ENCODE measurements around the gene JKAMP. TPM values are rescaled to one million over a fixed set of nuclear protein-coding genes. Genes with fewer than 3 reads are reported as not detected.

The JKAMP gene
- total and polyA plus RNA-seq, 9 donors = 40.3 to 47.1 (median 42.6) TPM

GRCh38 chr14:59454139-59454538 lies 30.2 kb upstream of the JKAMP start:
- Histone ChIP-seq H3K4me3 (ENCODE audit: low read length) (no peak overlapping the region), H3K27me3 (ENCODE audit: control insufficient read depth, insufficient read depth, low read length) (no peaks in the 10 kb centered on the region), H3K4me1 (ENCODE audit: control insufficient read depth, insufficient read depth, low read length) (no peaks in the 10 kb centered on the region), H3K36me3 (ENCODE audit: control insufficient read depth, insufficient read depth, low read length) (peaks cover 9% of the 10 kb centered on the region), H3K9me3 (replicated peaks; ENCODE audit: control insufficient read depth, low read depth, low read length) (no peaks in the 10 kb centered on the region), H3K27ac (ENCODE audit: low read length) (no peak overlapping the region)
- 75% methylated on average over 1 of the region's 2 CpGs for WGBS (ENCODE audit: insufficient coverage)
- DNase-seq = no peak

- no peaks in the 10 kb centered on the region for H3K27me3 ChIP-seq (ENCODE audit: control insufficient read depth, insufficient read depth, low read length)
- no peak overlapping the region for H3K4me3 ChIP-seq (ENCODE audit: low read length)
- no peaks in the 10 kb centered on the region for H3K9me3 ChIP-seq (replicated peaks; ENCODE audit: control insufficient read depth, low read depth, low read length)
- WGBS (ENCODE audit: insufficient coverage) = no CpG with 5 or more reads among the region's 1 CpG
- no peak for DNase-seq
- no peaks in the 10 kb centered on the region for H3K4me1 ChIP-seq (ENCODE audit: control insufficient read depth, insufficient read depth, low read length)
- no peak overlapping the region for H3K27ac ChIP-seq (ENCODE audit: low read length)
- peaks cover 10% of the 10 kb centered on the region for H3K36me3 ChIP-seq (ENCODE audit: control insufficient read depth, insufficient read depth, low read length)
These were observed 28.9 kb upstream of the JKAMP start for GRCh38 chr14:59455411-59455810.

DNA sequence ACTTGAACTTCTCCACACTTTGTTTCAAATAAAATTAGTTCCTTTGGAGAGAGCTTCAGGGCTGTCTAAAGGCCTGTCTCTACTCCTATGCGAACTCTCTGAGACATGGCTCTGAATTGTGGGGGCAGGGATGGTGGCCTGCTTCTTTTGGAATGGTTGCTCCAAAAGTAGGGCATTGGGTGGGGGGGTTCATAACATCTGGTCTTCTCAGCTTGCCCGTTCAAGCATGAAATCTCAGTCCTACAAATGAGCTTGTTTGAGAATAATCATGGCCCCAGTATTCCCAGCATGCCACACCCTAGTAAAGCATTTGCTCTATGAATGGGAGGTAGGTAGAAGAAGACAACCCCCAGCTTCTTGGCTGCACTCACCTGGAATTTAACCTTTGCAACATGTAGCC lies 25.8 kb upstream of the JKAMP start:
- no peaks in the 10 kb centered on the region for H3K4me1 ChIP-seq (ENCODE audit: control insufficient read depth, insufficient read depth, low read length)
- WGBS (ENCODE audit: insufficient coverage) = no CpG with 5 or more reads among the region's 2 CpGs
- H3K4me3 ChIP-seq (ENCODE audit: low read length) = no peak overlapping the region
- no peak for DNase-seq
- H3K36me3 ChIP-seq (ENCODE audit: control insufficient read depth, insufficient read depth, low read length) = peaks cover 18% of the 10 kb centered on the region
- no peak overlapping the region for H3K27ac ChIP-seq (ENCODE audit: low read length)
- H3K27me3 ChIP-seq (ENCODE audit: control insufficient read depth, insufficient read depth, low read length) = no peaks in the 10 kb centered on the region
- no peaks in the 10 kb centered on the region for H3K9me3 ChIP-seq (replicated peaks; ENCODE audit: control insufficient read depth, low read depth, low read length)

DNA sequence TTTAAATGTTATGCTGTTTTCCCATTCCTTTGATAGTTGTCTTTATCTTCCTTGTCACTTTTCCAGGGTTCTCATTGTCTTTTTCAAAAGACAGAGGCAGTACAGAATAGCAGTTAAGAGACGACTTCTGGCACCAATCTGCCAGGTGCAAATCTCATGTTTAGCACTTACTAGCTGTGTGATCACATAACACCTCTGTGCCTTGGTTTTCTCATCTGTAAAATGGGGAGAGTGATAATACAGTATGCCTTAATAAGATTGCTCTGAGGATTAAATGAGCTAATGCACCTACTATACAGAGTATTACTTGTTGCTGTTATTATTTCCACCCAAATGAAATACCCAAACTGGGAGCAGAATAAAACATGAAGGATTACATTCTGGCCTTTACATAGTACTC lies 23.9 kb upstream of the JKAMP start:
- Histone ChIP-seq H3K27me3 (ENCODE audit: control insufficient read depth, insufficient read depth, low read length) (peaks cover 3% of the 10 kb centered on the region), H3K27ac (ENCODE audit: low read length) (no peak overlapping the region), H3K4me1 (ENCODE audit: control insufficient read depth, insufficient read depth, low read length) (peaks cover 9% of the 10 kb centered on the region), H3K9me3 (replicated peaks; ENCODE audit: control insufficient read depth, low read depth, low read length) (no peaks in the 10 kb centered on the region), H3K36me3 (ENCODE audit: control insufficient read depth, insufficient read depth, low read length) (peaks cover 18% of the 10 kb centered on the region), H3K4me3 (ENCODE audit: low read length) (no peak overlapping the region)
- DNase-seq = no peak
- 100% methylated on average over 1 of the region's 1 CpG for WGBS (ENCODE audit: insufficient coverage)

DNA sequence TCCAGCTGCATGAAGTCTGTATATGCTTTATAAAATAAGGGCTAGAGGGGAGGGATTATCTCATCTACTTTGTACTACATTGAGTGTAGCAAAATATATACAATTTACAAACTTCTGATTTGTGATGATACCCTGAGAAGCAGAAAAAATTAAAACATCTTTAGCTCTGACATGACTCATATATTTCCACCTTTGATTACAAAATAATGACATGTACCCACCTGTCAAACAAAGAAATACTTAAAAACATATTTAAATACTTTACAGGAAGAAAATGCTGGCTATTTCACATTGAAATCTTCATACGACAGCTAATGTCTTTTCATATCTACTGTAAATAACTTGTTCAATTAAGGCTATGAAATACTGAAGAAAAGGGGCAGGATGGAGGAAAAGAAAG lies 22.4 kb upstream of the JKAMP start:
- peaks cover 10% of the 10 kb centered on the region for H3K4me1 ChIP-seq (ENCODE audit: control insufficient read depth, insufficient read depth, low read length)
- no CpG with 5 or more reads among the region's 1 CpG for WGBS (ENCODE audit: insufficient coverage)
- H3K4me3 ChIP-seq (ENCODE audit: low read length) = no peak overlapping the region
- no peaks in the 10 kb centered on the region for H3K9me3 ChIP-seq (replicated peaks; ENCODE audit: control insufficient read depth, low read depth, low read length)
- no peak overlapping the region for H3K27ac ChIP-seq (ENCODE audit: low read length)
- no peak for DNase-seq
- H3K36me3 ChIP-seq (ENCODE audit: control insufficient read depth, insufficient read depth, low read length) = peaks cover 18% of the 10 kb centered on the region
- H3K27me3 ChIP-seq (ENCODE audit: control insufficient read depth, insufficient read depth, low read length) = peaks cover 3% of the 10 kb centered on the region

DNA sequence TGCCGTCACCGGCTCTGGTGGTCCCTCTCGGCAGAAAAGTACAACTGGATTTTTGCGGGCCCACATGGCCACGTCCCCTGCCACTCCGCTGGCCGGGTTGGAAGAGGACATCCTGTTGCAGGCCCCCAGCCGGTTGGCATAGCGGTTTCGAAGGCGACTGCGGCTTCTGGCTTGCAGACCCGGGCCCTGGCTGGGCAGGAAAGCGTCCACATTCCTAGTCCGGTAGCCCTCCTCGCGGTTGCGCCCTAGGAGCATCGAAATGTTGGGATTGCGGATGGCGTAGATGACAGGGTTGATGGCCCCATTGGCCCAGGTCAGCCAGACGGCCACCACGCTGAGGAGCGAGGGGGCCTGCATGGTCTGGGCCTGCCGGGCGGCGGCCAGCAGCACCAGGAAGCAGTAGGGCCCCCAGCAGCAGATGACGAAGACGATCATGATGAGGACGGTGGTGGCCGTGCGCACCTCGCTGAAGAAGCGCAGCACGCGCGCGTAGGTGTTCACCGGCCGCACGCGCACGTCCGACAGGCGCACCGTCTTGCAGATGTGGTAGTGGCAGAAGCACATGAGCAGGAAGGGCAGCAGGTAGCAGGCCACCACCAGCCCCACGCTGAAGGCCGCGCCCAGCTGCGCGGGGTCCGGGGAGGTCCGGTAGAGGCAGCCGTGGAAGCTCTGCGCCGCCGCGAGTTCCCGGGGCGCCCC lies 20.4 kb upstream of the JKAMP start:
- Histone ChIP-seq H3K4me3 (ENCODE audit: low read length) (peak overlapping the region; percentile 63), H3K27ac (ENCODE audit: low read length) (no peak overlapping the region)
- WGBS (ENCODE audit: insufficient coverage) = 24% methylated on average over 60 of the region's 60 CpGs

GRCh38 chr14:59464486-59465315 lies 19.6 kb upstream of the JKAMP start:
- Histone ChIP-seq H3K9me3 (replicated peaks; ENCODE audit: control insufficient read depth, low read depth, low read length) (no peaks in the 10 kb centered on the region), H3K36me3 (ENCODE audit: control insufficient read depth, insufficient read depth, low read length) (peaks cover 17% of the 10 kb centered on the region), H3K4me3 (ENCODE audit: low read length) (peak overlapping the region; percentile 63), H3K27me3 (ENCODE audit: control insufficient read depth, insufficient read depth, low read length) (peaks cover 3% of the 10 kb centered on the region), H3K27ac (ENCODE audit: low read length) (peak overlapping the region; percentile 71), H3K4me1 (ENCODE audit: control insufficient read depth, insufficient read depth, low read length) (peaks cover 10% of the 10 kb centered on the region)
- DNase-seq = peak; percentile 88
- WGBS (ENCODE audit: insufficient coverage) = under 1% methylated on average over 105 of the region's 105 CpGs

More for the DNA sequence above, 20.4 kb upstream of the JKAMP start:
- peaks cover 10% of the 10 kb centered on the region for H3K4me1 ChIP-seq (ENCODE audit: control insufficient read depth, insufficient read depth, low read length)
- no peaks in the 10 kb centered on the region for H3K9me3 ChIP-seq (replicated peaks; ENCODE audit: control insufficient read depth, low read depth, low read length)
- no peak for DNase-seq
- H3K27me3 ChIP-seq (ENCODE audit: control insufficient read depth, insufficient read depth, low read length) = peaks cover 3% of the 10 kb centered on the region
- H3K36me3 ChIP-seq (ENCODE audit: control insufficient read depth, insufficient read depth, low read length) = peaks cover 17% of the 10 kb centered on the region

- Histone ChIP-seq H3K27ac (ENCODE audit: low read length) (peak within 1 kb of the TSS; percentile 71), H3K4me1 (ENCODE audit: control insufficient read depth, insufficient read depth, low read length) (peaks cover 10% of the 10 kb centered on the region), H3K36me3 (ENCODE audit: control insufficient read depth, insufficient read depth, low read length) (peaks cover 20% of the 10 kb centered on the region), H3K27me3 (ENCODE audit: control insufficient read depth, insufficient read depth, low read length) (peaks cover 3% of the 10 kb centered on the region), H3K9me3 (replicated peaks; ENCODE audit: control insufficient read depth, low read depth, low read length) (no peaks in the 10 kb centered on the region), H3K4me3 (ENCODE audit: low read length) (peak within 1 kb of the TSS; percentile 63)
- no peak for DNase-seq
- WGBS (ENCODE audit: insufficient coverage) = 20% methylated on average over 37 of the region's 40 CpGs
These were observed 18.8 kb upstream of the JKAMP start, which contains the start of gene GPR135 for GRCh38 chr14:59465316-59466135. TSS of gene GPR135 (minus strand) at chr14:59465380. CDS start at chr14:59465226, 154 bp downstream.

DNA sequence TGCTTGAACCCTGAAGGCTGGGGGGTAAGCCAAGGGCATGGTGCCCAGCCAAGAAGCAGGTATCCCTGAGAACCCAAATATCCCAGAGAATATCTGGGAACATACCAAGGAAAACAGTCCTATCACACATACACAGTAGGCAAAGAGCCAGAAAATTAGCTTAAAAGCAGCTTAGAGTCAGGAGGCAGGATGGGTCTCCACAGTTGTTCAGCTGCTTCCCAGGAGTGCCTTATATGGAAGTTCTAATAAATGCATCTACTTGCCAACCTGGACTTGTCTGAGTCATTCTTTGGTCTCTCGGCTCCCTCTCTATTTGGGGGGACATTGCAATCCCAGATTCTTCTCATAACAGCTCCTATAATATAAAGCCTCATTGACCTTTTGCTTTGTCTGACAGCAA lies 10.1 kb upstream of the JKAMP start:
- no peaks in the 10 kb centered on the region for H3K4me1 ChIP-seq (ENCODE audit: control insufficient read depth, insufficient read depth, low read length)
- no peak overlapping the region for H3K27ac ChIP-seq (ENCODE audit: low read length)
- DNase-seq = no peak
- H3K9me3 ChIP-seq (replicated peaks; ENCODE audit: control insufficient read depth, low read depth, low read length) = no peaks in the 10 kb centered on the region
- no peaks in the 10 kb centered on the region for H3K27me3 ChIP-seq (ENCODE audit: control insufficient read depth, insufficient read depth, low read length)
- H3K4me3 ChIP-seq (ENCODE audit: low read length) = no peak overlapping the region
- H3K36me3 ChIP-seq (ENCODE audit: control insufficient read depth, insufficient read depth, low read length) = peaks cover 46% of the 10 kb centered on the region
- WGBS (ENCODE audit: insufficient coverage) = no CpG with 5 or more reads among the region's 1 CpG

DNA sequence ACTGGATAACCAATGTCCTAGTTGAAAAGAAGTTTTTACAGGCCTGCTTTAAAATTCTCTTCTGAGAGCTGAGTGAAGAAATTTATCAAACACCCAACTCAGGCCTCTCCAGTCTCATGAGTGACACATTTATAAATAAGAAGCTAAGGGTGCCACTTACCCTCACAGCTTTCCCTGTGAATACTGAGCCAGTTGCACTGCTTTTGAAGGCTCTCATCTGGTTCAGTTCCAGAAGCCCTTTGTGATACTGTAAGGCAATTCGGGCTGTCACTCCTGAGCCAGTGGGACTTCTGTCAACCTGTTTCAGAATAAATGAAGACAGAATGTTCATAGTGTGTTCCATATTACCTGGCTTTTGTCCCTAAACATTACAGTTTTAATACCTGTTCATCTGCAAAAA lies 8.6 kb upstream of the JKAMP start:
- no CpG with 5 or more reads among the region's 1 CpG for WGBS (ENCODE audit: insufficient coverage)
- Histone ChIP-seq H3K36me3 (ENCODE audit: control insufficient read depth, insufficient read depth, low read length) (peaks cover 41% of the 10 kb centered on the region), H3K27me3 (ENCODE audit: control insufficient read depth, insufficient read depth, low read length) (no peaks in the 10 kb centered on the region), H3K4me3 (ENCODE audit: low read length) (no peak overlapping the region), H3K9me3 (replicated peaks; ENCODE audit: control insufficient read depth, low read depth, low read length) (no peaks in the 10 kb centered on the region), H3K4me1 (ENCODE audit: control insufficient read depth, insufficient read depth, low read length) (no peaks in the 10 kb centered on the region), H3K27ac (ENCODE audit: low read length) (no peak overlapping the region)
- DNase-seq = no peak

Measured in muscle of leg (tissue), 11 donors.